A673 (cell line): ENCODE results near the gene ELL.

ENCODE experiments used
- CTCF ChIP-seq: fragments of 300-800, 200-600 bp; sonication (generic); conservative IDR thresholded peaks from 2 replicates; pipeline ENCODE4 v1.5.1; 2017; ENCODE audit warnings: low read depth, mild to moderate bottlenecking, antibody characterized with exemption, low read length, moderate library complexity, mixed read lengths
- EZH2 ChIP-seq: fragments of 200-600 bp; sonication (generic); IDR thresholded peaks from 2 replicates; pipeline ENCODE4 v1.6.1; 2017; ENCODE audit warnings: borderline replicate concordance, low read depth, mild to moderate bottlenecking, mixed read lengths, antibody characterized with exemption, low read length; ENCODE audit not compliant: poor library complexity, severe bottlenecking

GRCh38 chr19:18542941-18543813 is 21.3 kb upstream of the ELL start, which contains the start of gene FKBP8:
- no peak for TF ChIP-seq CTCF
- TF ChIP-seq EZH2: no peak
